HepG2 (cell line): ENCODE measurements around the gene SSH3. TPM values are rescaled to one million over a fixed set of nuclear protein-coding genes. Genes with fewer than 3 reads are reported as not detected.

ENCODE experiments used
- ATM ChIP-seq: fragments of 450-650 bp; IDR thresholded peaks from 2 replicates; pipeline ENCODE4 v1.7.1; 2017; ENCODE audit warnings: mild to moderate bottlenecking, borderline replicate concordance
- CBX2 ChIP-seq, 2 experiments: fragments of 200-600 bp in 1 of 2; sonication (generic); formaldehyde crosslinking in 1 of 2; IDR thresholded peaks; 2 replicates each; pipeline versions ENCODE4 v1.7.0 to v1.8.1; 2018 to 2022; ENCODE audit warnings: low read depth in 2 of 2, low read length in 1 of 2, mild to moderate bottlenecking in 1 of 2, missing genetic modification reagents in 1 of 2
- DMAP1 ChIP-seq: IDR thresholded peaks from 2 replicates; pipeline ENCODE4 v1.6.1; 2016
- ERF ChIP-seq: IDR thresholded peaks from 2 replicates; pipeline ENCODE4 v1.6.1; 2018; ENCODE audit warnings: missing biosample characterization, missing genetic modification reagents
- HOXA3 ChIP-seq: sonication (generic); formaldehyde crosslinking; IDR thresholded peaks from 2 replicates; pipeline ENCODE4 v1.5.0; 2020; ENCODE audit warnings: missing genetic modification reagents
- POLR2G ChIP-seq: fragments of 200-400 bp; formaldehyde crosslinking; IDR thresholded peaks from 2 replicates; pipeline ENCODE4 v1.6.1; 2018; ENCODE audit warnings: mild to moderate bottlenecking, low read depth, low read length, moderate library complexity
- RAD21 ChIP-seq: fragments of 450-650 bp; formaldehyde crosslinking; IDR thresholded peaks from 2 replicates; pipeline ENCODE4 v1.5.0; 2020; ENCODE audit warnings: mild to moderate bottlenecking
- RBM39 ChIP-seq: fragments of 200-400 bp; formaldehyde crosslinking; IDR thresholded peaks from one replicate; pipeline ENCODE4 v1.6.1; 2018; ENCODE audit warnings: antibody characterized with exemption, mild to moderate bottlenecking, low read depth, low read length; ENCODE audit not compliant: poor library complexity, severe bottlenecking
- REXO4 ChIP-seq: sonication (generic); formaldehyde crosslinking; IDR thresholded peaks from 2 replicates; pipeline ENCODE4 v1.8.0; 2022; ENCODE audit warnings: missing genetic modification reagents, mild to moderate bottlenecking, borderline replicate concordance
- SP1 ChIP-seq, 2 experiments: fragments of 450-650 bp in 1 of 2; sonication (generic) in 1 of 2; formaldehyde crosslinking in 1 of 2; IDR thresholded peaks; 2 replicates each; pipeline versions ENCODE4 v1.4.0 to v1.6.1; 2016 to 2020; ENCODE audit warnings: missing genetic modification reagents in 1 of 2
- TGIF2 ChIP-seq: IDR thresholded peaks from 2 replicates; pipeline ENCODE4 v1.6.1; 2016; ENCODE audit warnings: control low read depth, missing compliant biosample characterization
- polyA plus RNA-seq, 8 experiments: library from polyadenylated mRNA; depleted of rRNA in 3 of 8; stranded (reverse) in 7 of 8; unstranded in 1 of 8; fragments of >200 nt; fragmentation: Illumina TruSeq in 4 of 8; extraction: Trizol in 4 of 8; gene quantifications; 2 replicates each; pipeline versions ENCODE4 v1.2.1 to v1.2.3, GENCODE V29; 2011 to 2016; ENCODE audit warnings: low read depth in 4 of 8, missing spikeins in 1 of 8, mixed read lengths in 1 of 8; ENCODE audit not compliant: insufficient read depth in 1 of 8
- total RNA-seq, 5 experiments: library from RNA; depleted of rRNA; stranded (reverse); fragments of >200 nt; fragmentation: Illumina TruSeq; extraction: Trizol; gene quantifications; 2 replicates each; pipeline ENCODE4 v1.2.3, GENCODE V29; 2016; ENCODE audit warnings: low read depth in 1 of 5
- TF ChIP-seq, protein P1 (sequence below): sonication (generic); formaldehyde crosslinking; IDR thresholded peaks from 2 replicates; pipeline ENCODE4 v1.4.0; 2020; ENCODE audit warnings: mild to moderate bottlenecking, missing genetic modification reagents
- TF ChIP-seq, protein P2 (sequence below): sonication (generic); formaldehyde crosslinking; IDR thresholded peaks from 2 replicates; pipeline ENCODE4 v1.4.0; 2020; ENCODE audit warnings: mild to moderate bottlenecking, missing genetic modification reagents
- TF ChIP-seq, protein P3 (sequence below): sonication (generic); formaldehyde crosslinking; IDR thresholded peaks from 2 replicates; pipeline ENCODE4 v1.4.0; 2020; ENCODE audit warnings: mild to moderate bottlenecking, missing genetic modification reagents
- TF ChIP-seq, protein P4 (sequence below): sonication (generic); formaldehyde crosslinking; IDR thresholded peaks from 2 replicates; pipeline ENCODE4 v1.5.0; 2020; ENCODE audit warnings: missing genetic modification reagents

SSH3 gene
- total and polyA plus RNA-seq, 2 of the 13 experiments (the other 11 are each of a cell fraction or from before 2014, with no cell fraction given), result 12.4 to 18.8 TPM

DNA sequence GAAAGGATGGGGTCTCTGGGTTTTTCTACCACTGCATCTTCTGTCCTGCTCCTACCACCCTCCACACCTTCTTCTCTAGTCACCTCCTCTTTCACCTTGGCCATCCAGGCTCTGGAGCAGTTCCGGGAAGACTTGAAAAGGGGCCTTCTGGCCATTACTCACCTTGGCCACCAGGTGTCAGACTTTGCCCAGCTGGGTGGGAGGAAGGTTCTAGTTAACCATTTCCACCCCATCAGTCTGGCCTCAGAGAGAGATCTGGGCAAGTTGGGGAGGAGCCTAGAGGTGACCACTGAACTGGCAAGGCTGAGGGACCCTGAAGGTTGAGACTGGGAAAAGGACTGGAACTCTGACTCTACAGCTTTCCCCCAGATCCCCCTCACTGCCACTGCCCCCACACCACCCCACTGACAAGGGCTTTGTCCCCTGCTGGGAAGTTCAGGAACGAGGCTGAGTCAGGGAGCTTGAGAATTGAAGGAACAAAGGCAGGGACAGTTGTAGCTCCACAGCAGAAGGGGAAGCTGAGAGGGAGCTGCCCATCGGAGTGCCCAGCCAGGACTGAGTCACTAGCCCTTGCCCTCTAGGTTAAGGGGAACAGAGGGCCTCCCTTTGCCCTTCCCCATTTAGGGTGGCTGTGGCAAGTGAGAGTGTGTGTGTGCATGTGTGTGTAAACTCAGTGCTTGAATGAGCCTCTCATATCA is 53.7 kb downstream of the SSH3 start (continued):
- TF ChIP-seq, protein P1, sequence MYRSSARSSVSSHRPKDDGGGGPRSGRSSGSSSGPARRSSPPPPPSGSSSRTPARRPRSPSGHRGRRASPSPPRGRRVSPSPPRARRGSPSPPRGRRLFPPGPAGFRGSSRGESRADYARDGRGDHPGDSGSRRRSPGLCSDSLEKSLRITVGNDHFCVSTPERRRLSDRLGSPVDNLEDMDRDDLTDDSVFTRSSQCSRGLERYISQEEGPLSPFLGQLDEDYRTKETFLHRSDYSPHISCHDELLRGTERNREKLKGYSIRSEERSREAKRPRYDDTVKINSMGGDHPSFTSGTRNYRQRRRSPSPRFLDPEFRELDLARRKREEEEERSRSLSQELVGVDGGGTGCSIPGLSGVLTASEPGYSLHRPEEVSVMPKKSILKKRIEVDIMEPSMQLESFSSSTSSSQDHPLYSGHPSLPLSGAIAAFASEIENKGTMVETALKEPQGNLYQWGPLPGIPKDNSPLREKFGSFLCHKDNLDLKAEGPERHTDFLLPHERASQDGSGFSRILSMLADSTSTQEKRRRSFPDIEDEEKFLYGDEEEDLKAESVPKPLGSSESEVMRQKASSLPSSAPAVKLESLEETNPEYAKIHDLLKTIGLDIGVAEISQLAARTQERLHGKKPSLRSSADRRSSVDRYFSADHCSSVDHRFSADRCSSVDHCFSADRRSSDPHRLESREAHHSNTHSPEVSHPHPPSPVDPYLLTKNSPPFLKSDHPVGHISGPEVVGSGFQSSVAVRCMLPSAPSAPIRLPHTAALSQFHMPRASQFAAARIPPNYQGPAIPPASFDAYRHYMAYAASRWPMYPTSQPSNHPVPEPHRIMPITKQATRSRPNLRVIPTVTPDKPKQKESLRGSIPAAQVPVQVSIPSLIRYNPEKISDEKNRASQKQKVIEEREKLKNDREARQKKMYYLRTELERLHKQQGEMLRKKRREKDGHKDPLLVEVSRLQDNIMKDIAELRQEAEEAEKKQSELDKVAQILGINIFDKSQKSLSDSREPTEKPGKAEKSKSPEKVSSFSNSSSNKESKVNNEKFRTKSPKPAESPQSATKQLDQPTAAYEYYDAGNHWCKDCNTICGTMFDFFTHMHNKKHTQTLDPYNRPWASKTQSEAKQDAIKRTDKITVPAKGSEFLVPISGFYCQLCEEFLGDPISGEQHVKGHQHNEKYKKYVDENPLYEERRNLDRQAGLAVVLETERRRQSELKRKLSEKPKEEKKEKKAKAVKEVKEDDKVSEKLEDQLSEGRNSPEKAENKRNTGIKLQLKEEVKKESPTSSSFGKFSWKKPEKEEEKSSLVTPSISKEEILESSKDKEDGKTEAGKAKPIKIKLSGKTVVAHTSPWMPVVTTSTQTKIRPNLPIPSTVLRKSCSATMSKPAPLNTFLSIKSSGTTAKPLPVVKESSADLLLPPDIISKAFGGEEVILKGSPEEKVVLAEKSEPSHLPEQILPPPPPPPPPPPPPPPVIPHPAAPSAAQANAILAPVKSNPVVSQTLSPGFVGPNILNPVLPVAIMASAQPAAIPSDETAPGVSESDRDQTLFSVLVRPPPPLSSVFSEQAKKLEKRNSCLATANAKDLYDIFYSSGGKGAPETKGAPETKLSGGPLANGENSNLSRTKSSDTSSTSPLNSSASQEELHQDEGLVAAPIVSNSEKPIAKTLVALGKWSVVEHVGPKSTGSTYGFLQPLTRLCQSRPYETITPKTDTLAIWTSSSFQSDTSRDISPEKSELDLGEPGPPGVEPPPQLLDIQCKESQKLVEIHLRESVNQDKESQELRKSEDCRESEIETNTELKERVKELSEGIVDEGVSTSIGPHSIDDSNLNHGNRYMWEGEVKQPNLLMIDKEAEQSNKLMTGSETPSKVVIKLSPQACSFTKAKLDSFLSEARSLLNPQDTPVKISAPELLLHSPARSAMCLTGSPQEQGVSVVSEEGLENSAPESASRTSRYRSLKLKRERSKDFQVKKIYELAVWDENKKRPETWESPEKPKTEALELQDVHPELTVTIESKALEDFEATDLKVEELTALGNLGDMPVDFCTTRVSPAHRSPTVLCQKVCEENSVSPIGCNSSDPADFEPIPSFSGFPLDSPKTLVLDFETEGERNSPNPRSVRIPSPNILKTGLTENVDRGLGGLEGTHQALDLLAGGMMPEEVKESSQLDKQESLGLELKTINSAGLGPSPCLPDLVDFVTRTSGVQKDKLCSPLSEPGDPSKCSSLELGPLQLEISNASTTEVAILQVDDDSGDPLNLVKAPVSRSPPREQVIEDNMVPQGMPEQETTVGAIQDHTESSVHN (CRISPR knock-in tag), result no peak
- TF ChIP-seq, protein P2, sequence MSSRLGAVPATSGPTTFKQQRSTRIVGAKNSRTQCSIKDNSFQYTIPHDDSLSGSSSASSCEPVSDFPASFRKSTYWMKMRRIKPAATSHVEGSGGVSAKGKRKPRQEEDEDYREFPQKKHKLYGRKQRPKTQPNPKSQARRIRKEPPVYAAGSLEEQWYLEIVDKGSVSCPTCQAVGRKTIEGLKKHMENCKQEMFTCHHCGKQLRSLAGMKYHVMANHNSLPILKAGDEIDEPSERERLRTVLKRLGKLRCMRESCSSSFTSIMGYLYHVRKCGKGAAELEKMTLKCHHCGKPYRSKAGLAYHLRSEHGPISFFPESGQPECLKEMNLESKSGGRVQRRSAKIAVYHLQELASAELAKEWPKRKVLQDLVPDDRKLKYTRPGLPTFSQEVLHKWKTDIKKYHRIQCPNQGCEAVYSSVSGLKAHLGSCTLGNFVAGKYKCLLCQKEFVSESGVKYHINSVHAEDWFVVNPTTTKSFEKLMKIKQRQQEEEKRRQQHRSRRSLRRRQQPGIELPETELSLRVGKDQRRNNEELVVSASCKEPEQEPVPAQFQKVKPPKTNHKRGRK (CRISPR knock-in tag), result no peak
- TF ChIP-seq HOXA3 (CRISPR knock-in tag), result 0 out of 2 replicates have a peak, but pooled peaks have one; percentile 31
- peak; percentile 87 for TF ChIP-seq RAD21 (CRISPR knock-in tag)
- TF ChIP-seq RBM39, result no peak
- TF ChIP-seq ATM, result no peak
- TF ChIP-seq, protein P3, sequence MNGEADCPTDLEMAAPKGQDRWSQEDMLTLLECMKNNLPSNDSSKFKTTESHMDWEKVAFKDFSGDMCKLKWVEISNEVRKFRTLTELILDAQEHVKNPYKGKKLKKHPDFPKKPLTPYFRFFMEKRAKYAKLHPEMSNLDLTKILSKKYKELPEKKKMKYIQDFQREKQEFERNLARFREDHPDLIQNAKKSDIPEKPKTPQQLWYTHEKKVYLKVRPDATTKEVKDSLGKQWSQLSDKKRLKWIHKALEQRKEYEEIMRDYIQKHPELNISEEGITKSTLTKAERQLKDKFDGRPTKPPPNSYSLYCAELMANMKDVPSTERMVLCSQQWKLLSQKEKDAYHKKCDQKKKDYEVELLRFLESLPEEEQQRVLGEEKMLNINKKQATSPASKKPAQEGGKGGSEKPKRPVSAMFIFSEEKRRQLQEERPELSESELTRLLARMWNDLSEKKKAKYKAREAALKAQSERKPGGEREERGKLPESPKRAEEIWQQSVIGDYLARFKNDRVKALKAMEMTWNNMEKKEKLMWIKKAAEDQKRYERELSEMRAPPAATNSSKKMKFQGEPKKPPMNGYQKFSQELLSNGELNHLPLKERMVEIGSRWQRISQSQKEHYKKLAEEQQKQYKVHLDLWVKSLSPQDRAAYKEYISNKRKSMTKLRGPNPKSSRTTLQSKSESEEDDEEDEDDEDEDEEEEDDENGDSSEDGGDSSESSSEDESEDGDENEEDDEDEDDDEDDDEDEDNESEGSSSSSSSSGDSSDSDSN (CRISPR knock-in tag), result 0 out of 2 replicates have a peak, but pooled peaks have one; percentile 31
- TF ChIP-seq POLR2G, result no peak
- no peak for TF ChIP-seq DMAP1 (CRISPR knock-in tag)
- 0 out of 2 replicates have a peak, but pooled peaks have one; percentile 21 for TF ChIP-seq ERF (CRISPR knock-in tag)
- TF ChIP-seq, protein P4, sequence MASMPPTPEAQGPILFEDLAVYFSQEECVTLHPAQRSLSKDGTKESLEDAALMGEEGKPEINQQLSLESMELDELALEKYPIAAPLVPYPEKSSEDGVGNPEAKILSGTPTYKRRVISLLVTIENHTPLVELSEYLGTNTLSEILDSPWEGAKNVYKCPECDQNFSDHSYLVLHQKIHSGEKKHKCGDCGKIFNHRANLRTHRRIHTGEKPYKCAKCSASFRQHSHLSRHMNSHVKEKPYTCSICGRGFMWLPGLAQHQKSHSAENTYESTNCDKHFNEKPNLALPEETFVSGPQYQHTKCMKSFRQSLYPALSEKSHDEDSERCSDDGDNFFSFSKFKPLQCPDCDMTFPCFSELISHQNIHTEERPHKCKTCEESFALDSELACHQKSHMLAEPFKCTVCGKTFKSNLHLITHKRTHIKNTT (CRISPR knock-in tag), result no peak
- no peak for TF ChIP-seq SP1 (IDR thresholded peaks at IDR 0.05)
- peak; percentile 40; the same call in 1 of the 2 replicates for TF ChIP-seq SP1 (CRISPR knock-in tag; IDR thresholded peaks at IDR 0.05)
- no peak for TF ChIP-seq CBX2 (IDR thresholded peaks at IDR 0.05; ENCODE audit: low read depth, low read length)
- TF ChIP-seq CBX2 (CRISPR knock-in tag; IDR thresholded peaks at IDR 0.05; ENCODE audit: low read depth), result no peak
- TF ChIP-seq REXO4 (CRISPR knock-in tag), result no peak
- no peak for TF ChIP-seq TGIF2 (CRISPR knock-in tag)
